IPS-15b (cell line): ENCODE results near the gene PLEKHH1.
A peak's percentile ranks its signal among the peaks of the same experiment; 100 is the strongest.

ENCODE experiments used
- H3K27me3 ChIP-seq: one replicate; pipeline ENCODE4 v1.6.1; 2013; ENCODE audit warnings: low read length; ENCODE audit not compliant: control insufficient read depth, insufficient read depth
- H3K36me3 ChIP-seq: one replicate; pipeline ENCODE4 v1.6.1; 2013; ENCODE audit warnings: low read length; ENCODE audit not compliant: control insufficient read depth, insufficient read depth
- H3K4me1 ChIP-seq: one replicate; pipeline ENCODE4 v1.6.1; 2013; ENCODE audit warnings: mild to moderate bottlenecking, low read length; ENCODE audit not compliant: control insufficient read depth, insufficient read depth
- H3K4me3 ChIP-seq: one replicate; pipeline ENCODE4 v1.5.1; 2013; ENCODE audit warnings: low read depth, low read length
- H3K9ac ChIP-seq: one replicate; pipeline ENCODE4 v1.6.1; 2013; ENCODE audit warnings: low read depth, mild to moderate bottlenecking, low read length
- H3K9me3 ChIP-seq: one replicate; pipeline ENCODE4 v1.6.1; 2013; ENCODE audit warnings: mild to moderate bottlenecking, low read length; ENCODE audit not compliant: control insufficient read depth, insufficient read depth

The PLEKHH1 gene

DNA sequence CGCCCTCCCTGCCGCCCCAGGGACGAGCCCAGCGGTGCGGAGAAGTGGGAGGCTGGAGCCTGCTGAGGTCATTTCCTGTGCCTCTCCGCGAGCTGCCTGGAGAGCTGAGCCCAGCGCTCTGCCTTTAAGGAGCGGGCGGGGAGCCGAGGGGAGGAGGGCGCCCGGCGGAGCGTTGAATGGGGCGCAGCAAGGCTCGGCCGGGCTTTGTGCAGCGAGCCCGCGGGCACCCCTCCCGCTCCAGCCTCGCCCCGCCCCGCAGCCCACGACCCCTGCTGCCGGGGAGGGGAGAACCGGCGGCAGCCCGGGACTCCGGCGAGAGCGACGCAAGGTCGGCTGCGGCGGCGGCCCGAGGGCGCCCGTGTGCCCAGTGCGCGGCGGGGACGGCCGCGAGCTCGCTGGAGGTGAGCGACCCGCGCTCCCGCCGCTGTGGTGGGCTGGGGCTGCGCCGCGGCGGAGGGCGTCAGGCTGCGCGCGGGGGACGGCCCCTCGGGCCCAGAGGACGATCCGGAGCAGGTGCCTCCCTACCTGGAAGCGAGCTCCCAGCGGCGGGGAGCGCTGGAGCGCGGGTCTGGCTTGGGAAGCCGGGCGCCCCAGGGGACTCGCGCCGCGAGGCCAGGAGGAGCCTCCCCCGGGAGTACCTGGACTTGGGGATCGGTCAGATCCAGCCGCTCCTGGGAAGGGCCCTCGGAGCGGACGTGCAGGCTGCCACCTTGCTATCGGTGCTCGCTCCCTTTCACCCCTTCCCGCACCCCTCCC is at the start of gene PLEKHH1:
TSS of gene PLEKHH1 (plus strand) at position 293 of the 756 bp plus-strand sequence. CDS start 8,578 bp downstream, outside the sequence.
- Histone ChIP-seq H3K4me3 (peak within 1 kb of the TSS; percentile 45), H3K4me1 (peaks cover 8% of the 10 kb centered on the region), H3K9ac (peak within 1 kb of the TSS; percentile 60), H3K27me3 (peaks cover 5% of the 10 kb centered on the region), H3K36me3 (no peaks in the 10 kb centered on the region), H3K9me3 (no peaks in the 10 kb centered on the region)

DNA sequence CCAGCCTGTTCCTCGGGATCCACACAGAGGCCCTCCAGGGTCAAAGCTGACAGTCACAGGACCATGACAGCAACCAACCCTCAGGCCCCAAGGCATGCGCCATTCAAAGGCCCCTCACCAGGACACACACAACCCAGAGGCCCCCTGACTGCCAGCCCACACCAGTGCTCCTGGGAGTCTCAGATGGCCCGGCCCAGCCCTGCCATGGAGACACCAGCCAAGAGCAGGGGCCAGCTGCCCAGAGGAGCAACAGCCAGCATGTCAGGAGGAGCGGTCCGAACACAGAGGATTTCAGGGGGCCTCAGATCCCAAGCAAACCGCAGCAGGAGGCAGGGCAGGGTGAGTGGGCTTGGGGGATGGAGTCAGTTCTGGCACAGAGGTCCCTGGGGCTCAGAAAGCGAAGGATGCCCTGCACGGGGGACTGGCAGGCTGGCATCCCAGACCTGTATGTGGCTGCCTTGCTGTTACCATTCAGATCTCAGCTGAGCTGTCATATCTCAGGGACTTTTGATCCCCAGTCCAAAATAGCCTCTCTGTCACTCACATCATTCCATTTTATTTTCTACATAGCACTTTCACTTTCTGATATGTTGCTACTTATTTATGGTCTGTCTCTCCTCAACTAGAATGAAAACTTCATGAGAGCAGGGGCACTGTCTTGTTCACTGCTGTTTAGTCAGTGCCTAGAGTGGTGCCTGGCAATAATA is 49.4 kb upstream of the PLEKHH1 start:
- Histone ChIP-seq H3K9ac (no peak overlapping the region), H3K4me1 (no peaks in the 10 kb centered on the region), H3K27me3 (no peaks in the 10 kb centered on the region), H3K4me3 (no peak overlapping the region), H3K9me3 (no peaks in the 10 kb centered on the region), H3K36me3 (no peaks in the 10 kb centered on the region)

DNA sequence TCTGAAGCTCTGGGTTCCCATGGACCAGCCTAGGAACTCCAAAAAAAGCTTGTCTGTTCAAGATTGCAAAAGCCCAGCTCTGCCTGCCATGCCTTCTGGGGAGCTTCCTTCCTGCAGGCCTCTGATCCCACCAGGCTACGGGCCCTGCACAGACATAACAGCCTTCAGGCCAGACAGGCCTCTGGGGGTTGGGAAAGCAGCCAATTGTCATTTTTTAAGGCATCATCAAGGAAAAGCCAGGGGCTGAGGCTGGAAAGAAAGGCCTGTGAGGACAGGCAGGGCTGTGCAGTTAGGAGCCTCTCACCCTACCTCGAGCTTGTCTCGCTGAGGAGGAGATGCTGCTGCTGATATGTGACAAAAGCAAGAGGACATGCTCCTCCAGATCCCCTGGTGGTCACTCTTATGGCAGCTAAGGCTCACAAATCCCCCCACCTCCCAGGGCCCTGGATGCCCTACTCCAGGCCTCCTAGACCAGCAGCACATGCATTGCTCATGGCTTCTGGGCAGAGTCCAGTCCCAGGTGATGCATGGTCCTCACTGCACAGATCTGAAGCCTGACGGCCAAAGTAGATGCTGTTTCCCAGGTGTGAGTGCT is 47.5 kb upstream of the PLEKHH1 start:
- Histone ChIP-seq H3K27me3 (no peaks in the 10 kb centered on the region), H3K9me3 (no peaks in the 10 kb centered on the region), H3K36me3 (no peaks in the 10 kb centered on the region), H3K9ac (no peak overlapping the region), H3K4me3 (no peak overlapping the region), H3K4me1 (no peaks in the 10 kb centered on the region)

DNA sequence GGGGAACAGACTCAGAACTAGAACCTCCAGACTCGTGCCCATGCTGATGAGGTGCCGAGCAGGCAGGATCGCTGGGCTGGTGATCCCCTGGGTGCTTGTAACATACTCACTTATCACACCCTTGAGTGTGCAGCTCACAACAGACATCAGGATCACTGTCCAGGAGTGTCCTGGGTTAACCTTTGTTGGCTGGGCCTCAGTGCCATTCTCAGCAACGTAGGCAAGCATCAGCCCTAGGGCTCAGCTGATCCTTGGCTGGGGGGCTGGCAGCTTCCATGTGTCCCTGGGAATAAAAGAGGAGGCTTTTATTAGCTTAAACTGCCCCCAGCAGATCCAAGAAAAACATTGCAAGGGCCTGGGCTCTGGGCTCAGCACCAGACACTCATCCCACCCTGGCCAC is 46.2 kb upstream of the PLEKHH1 start:
- Histone ChIP-seq H3K27me3 (no peaks in the 10 kb centered on the region), H3K9me3 (no peaks in the 10 kb centered on the region), H3K36me3 (no peaks in the 10 kb centered on the region), H3K9ac (no peak overlapping the region), H3K4me3 (no peak overlapping the region), H3K4me1 (no peaks in the 10 kb centered on the region)

DNA sequence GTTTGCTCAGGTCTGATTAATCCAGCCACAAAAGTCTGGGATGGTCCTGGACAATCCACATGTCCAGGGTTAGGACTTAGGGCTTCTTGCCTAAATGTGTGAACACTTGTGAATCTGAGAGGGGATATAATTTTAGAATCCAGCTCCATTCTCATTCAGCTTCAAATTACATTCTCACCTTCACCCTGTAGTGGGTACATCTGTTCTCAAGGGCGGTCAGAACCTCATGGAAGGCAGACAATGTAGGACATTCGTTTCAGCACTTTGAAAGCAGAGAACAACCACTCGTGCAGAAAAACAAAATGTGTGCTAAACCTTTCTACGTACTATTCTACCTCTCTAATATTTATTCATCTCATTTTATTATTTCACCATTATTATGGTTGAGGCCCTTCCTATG is 45.8 kb upstream of the PLEKHH1 start:
- Histone ChIP-seq H3K36me3 (no peaks in the 10 kb centered on the region), H3K4me1 (no peaks in the 10 kb centered on the region), H3K4me3 (no peak overlapping the region), H3K9ac (no peak overlapping the region), H3K9me3 (no peaks in the 10 kb centered on the region), H3K27me3 (no peaks in the 10 kb centered on the region)

DNA sequence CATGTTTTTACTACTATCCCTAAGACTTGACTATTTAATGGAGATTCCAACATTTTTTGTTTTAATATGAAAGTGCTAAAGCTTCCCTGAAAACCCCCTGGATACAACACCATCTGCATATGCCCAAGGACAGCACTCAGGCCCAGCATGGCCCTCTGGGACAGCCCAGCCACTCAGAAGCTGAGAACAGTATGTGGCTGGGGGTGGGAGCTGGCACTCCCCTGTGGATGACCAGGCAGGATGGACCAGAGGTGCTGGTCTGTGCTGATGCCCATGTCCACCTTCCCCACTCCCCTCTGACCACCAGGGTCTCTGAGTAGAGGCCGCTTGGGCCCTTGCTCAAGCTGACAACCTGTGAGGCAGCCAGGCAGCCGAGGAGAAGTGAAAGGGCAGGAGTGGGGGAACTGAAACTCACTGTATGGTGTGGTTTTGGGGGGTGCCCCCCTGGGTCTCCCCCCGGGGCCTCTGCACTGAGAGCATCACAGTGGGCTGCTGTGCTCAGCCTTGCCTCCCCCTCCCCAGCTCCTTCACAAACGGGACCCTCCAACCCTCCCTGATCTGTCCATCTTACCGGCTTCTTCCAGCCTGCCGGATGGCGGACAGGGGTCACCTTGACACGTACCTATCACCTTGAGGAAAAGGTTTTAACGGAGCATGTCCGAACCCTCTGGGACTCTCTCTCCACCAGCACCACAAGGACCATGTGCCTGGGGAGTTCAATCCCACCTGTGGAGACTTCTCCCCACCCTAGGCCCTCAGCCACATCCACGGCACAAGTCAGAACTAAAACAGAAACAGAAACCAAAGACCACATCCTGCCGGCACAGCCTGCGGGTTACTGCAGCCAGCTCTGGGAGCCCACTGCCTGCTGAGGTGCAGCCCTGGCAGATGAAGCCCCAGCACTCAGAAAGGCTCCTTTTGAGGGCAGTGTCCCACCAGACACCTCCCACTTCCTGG is 44.9 kb upstream of the PLEKHH1 start, which contains the start of gene TMEM229B:
TSS of gene TMEM229B (minus strand) at position 785 of the 957 bp plus-strand sequence. CDS start 14,798 bp downstream, outside the sequence.
- Histone ChIP-seq H3K9me3 (peaks cover 1% of the 10 kb centered on the region), H3K4me3 (no peak within 1 kb of the TSS), H3K4me1 (no peaks in the 10 kb centered on the region), H3K36me3 (peaks cover under 1% of the 10 kb centered on the region), H3K9ac (no peak within 1 kb of the TSS), H3K27me3 (no peaks in the 10 kb centered on the region)

DNA sequence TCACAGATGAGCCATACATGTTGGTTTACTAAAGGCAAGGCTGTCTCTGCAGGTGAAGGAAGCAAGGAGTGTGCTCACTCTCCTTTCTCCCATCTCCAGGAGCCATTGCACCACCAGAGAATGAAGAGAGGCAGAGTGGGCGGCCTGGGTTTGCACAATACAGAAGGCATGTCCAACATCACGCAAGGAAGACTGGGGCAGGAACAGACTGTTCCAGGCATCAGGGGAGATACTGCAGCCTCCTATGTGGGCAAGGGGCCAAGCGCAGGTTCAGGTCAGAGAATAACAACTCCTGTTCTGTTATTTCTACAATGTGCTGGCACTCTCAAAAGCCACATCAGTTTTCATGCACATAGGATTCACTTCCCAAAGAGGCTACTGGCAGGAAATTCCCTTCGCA is 42.9 kb upstream of the PLEKHH1 start:
- H3K4me1 ChIP-seq: no peaks in the 10 kb centered on the region
- peaks cover 7% of the 10 kb centered on the region for H3K9me3 ChIP-seq
- no peak overlapping the region for H3K9ac ChIP-seq
- no peaks in the 10 kb centered on the region for H3K27me3 ChIP-seq
- H3K4me3 ChIP-seq: no peak overlapping the region
- peaks cover 3% of the 10 kb centered on the region for H3K36me3 ChIP-seq

DNA sequence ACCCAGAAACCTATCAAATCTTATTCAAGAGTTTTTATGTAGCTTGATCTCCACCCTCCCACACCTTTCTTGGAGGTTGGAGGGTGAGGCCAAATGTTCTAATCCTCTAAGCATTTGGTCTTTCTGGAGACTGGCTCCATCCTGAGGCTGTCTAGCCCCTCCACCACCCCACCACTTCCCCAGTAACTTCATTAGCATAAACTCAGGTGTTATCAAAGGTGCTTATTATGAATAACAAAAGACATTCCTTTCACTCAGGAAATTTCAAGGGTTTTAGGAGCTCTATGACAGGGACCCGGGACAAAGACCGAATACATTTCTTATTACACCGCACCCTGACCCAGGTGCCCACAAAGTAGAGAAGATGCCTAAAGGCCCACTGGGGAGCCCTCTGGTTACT is 41.8 kb upstream of the PLEKHH1 start:
- no peaks in the 10 kb centered on the region for H3K27me3 ChIP-seq
- no peak overlapping the region for H3K4me3 ChIP-seq
- H3K4me1 ChIP-seq: no peaks in the 10 kb centered on the region
- peaks cover 7% of the 10 kb centered on the region for H3K9me3 ChIP-seq
- H3K9ac ChIP-seq: no peak overlapping the region
- H3K36me3 ChIP-seq: peaks cover 3% of the 10 kb centered on the region

DNA sequence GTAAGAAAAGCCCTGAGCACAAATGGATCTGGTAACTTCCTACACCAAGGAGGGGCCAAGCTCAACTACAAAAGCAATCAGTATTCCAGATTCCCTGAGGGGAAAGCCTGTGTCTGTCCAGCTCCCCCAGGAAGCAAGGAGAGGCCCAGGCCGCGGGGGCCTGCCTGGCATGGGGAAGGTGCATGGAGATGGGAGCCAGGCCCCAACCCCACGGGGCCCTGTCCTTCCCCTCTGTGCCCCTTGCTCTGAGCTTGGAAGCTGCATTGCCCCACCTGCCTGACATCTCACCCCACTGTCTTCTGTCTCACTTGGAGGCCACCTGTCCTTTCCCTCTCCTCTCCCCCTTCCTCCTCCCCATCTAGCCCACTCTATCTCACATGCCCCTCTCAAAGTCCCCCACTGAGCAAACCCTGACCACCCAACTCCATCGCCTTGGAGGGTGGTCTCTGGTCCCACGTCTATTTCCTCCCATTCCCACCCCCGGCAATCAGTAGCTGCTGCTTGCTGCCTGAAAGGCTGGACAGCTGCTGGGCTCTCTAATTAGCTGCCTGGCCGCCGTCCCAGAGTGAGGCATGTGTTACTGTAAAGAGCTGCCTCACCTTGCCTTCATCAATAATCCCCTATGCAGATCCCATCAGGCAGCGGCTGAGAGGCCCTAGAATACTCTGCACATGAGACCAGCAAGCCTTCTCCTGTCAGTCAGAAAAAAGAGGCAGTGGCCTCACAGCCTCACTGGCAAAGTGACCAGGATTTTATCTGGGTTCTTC is 41.2 kb upstream of the PLEKHH1 start:
- Histone ChIP-seq H3K9ac (no peak overlapping the region), H3K36me3 (peaks cover 3% of the 10 kb centered on the region), H3K4me3 (no peak overlapping the region), H3K27me3 (no peaks in the 10 kb centered on the region), H3K9me3 (peaks cover 7% of the 10 kb centered on the region), H3K4me1 (no peaks in the 10 kb centered on the region)

DNA sequence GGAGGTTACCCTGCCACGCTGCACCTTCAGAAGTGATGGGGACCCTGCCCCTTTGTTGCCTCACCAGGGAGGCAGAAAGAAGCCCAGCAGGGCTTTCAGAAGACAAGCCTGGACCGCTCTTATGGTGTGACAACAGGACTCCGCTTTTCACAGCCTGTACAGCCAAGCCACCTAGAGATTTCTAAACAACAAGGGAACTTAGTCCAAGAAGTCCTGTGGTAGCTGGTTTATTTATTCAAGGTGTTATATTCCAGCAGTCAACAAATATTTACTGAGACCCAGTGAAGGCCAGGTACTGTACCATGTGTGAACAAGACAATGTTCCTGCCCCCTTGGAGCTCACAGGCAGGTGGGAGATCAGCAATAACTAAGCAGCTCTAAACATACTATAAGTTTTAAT is 40.6 kb upstream of the PLEKHH1 start:
- Histone ChIP-seq H3K9ac (no peak overlapping the region), H3K4me1 (no peaks in the 10 kb centered on the region), H3K4me3 (no peak overlapping the region), H3K27me3 (no peaks in the 10 kb centered on the region), H3K36me3 (peaks cover 3% of the 10 kb centered on the region), H3K9me3 (peaks cover 7% of the 10 kb centered on the region)
